ENCODE results near the gene LAMTOR5. TPM values are rescaled to one million over a fixed set of nuclear protein-coding genes. Genes with fewer than 3 reads are reported as not detected.

LAMTOR5 gene
- total and polyA plus RNA-seq, 2 of the 4 experiments (the other 2 are of a cell fraction) = 159 to 369 TPM

DNA sequence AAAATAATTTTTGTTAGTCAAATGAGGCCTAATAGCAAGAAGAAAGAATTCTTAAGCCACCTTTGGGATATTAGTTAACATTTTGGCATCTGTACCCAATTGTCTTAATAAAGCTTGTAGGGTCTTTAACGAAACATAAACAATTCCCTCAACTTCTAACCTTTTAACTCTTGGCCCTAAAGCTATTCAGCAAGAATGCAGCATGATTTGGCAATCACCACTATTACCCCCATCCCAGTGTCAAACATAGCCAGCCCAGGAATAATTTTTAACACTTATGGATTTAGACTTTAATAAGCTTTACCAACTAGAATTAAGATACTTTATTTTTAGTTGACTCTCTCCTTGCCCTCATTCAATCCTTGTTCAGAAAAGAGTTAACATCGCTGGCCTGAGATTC is 14.2 kb downstream of the LAMTOR5 start:
- peak overlapping the region; percentile 17; the same call in 1 of the 2 replicates for H3K4ac ChIP-seq (ENCODE audit: low read depth, low read length)
- no peak overlapping the region for H3K4me3 ChIP-seq (ENCODE audit: insufficient read depth, low read depth, low read length)
- WGBS, 2 experiments (ENCODE audit: extremely low coverage in 2 of 2, insufficient read length in 1 of 2) = no CpG with 5 or more reads among the region's 2 CpGs
- H3K23ac ChIP-seq (ENCODE audit: low read depth, low read length) = no peak overlapping the region
- H2BK120ac ChIP-seq (ENCODE audit: low read depth, low read length) = peak overlapping the region; percentile 50
- H3K27ac ChIP-seq (ENCODE audit: insufficient read depth, low read length) = peak overlapping the region; percentile 86
- H3K9ac ChIP-seq (ENCODE audit: low read depth, low read length) = no peak overlapping the region
- H3K9me1 ChIP-seq (ENCODE audit: insufficient read depth, low read length) = no peaks in the 10 kb centered on the region; the same call in none of the 2 replicates
- POLR2A ChIA-PET (ENCODE audit: unreplicated experiment) = interaction anchor here (0.5 kb wide), 2 partner anchors 9 to 11 kb away, joined by 3 to 6 read pairs; no protein-coding TSS in a partner anchor
- peak overlapping the region; percentile 87; the same call in 1 of the 2 replicates for H4K5ac ChIP-seq (ENCODE audit: low read depth, low read length)
- no peak overlapping the region; the same call in 1 of the 2 replicates for H3K14ac ChIP-seq (replicated peaks; ENCODE audit: low read depth, low read length)
- peak overlapping the region; percentile 19 to 20; a peak in 2 of 4 replicates for H4K8ac ChIP-seq (ENCODE audit: low read depth in 2 of 2, low read length in 2 of 2)
- peak overlapping the region; percentile 20; the same call in 1 of the 2 replicates for H4K91ac ChIP-seq (ENCODE audit: insufficient read depth, low read depth, low read length)
- dilution Hi-C loops (cut with HindIII; ENCODE audit: low sequenced_read_pairs, unreplicated experiment) = no loop called here
- TF ChIP-seq CEBPB (IDR thresholded peaks at IDR 0.05; ENCODE audit: low read depth, low read length) = peak; percentile 53
- TF ChIP-seq RFX5 (IDR thresholded peaks at IDR 0.05; ENCODE audit: low read depth, low read length) = no peak
- intact Hi-C loops (cut with micrococcal nuclease) = no loop called here
- H3K79me1 ChIP-seq (ENCODE audit: low read depth in 1 of 2, low read length in 2 of 2) = peaks cover 0 to 19% of the 10 kb centered on the region in 2 experiments; a peak in 3 of 4 replicates
- no peak overlapping the region for H2AK5ac ChIP-seq (ENCODE audit: low read depth, low read length)
- peak overlapping the region; percentile 9; the same call in 1 of the 2 replicates for H2BK20ac ChIP-seq (ENCODE audit: low read depth, low read length)
- in situ Hi-C loops (cut with MboI; ENCODE audit: low sequenced_read_pairs) = no loop called here
- ATAC-seq (ENCODE audit: low read depth) (no peak), DNase-seq (no peak)
- BruUV-seq (replicated peaks) = no TSS peak
- H4K20me1 ChIP-seq (ENCODE audit: insufficient read depth, low read length) = peaks cover 3% of the 10 kb centered on the region; the same call in 1 of the 2 replicates
- H3K36me3 ChIP-seq (ENCODE audit: control insufficient read depth, insufficient read depth, low read length) = peaks cover 2% of the 10 kb centered on the region; the same call in 1 of the 2 replicates
- peak overlapping the region; percentile 94 for H2BK5ac ChIP-seq (ENCODE audit: low read depth, low read length, poor library complexity, severe bottlenecking)
- no peaks in the 10 kb centered on the region for H3K9me3 ChIP-seq (ENCODE audit: control insufficient read depth, insufficient read depth, low read length)
- peaks cover 16% of the 10 kb centered on the region for H3K4me1 ChIP-seq (ENCODE audit: control insufficient read depth, insufficient read depth, low read length)
- H3K18ac ChIP-seq (ENCODE audit: low read depth, low read length) = peak overlapping the region; percentile 80; the same call in 1 of the 2 replicates
- peak overlapping the region; percentile 72; the same call in 1 of the 2 replicates for H3K4me2 ChIP-seq (ENCODE audit: low read depth, low read length)
- no peak overlapping the region for H2AK9ac ChIP-seq (replicated peaks; ENCODE audit: low read depth, low read length, poor library complexity)
- CTCF ChIA-PET = interaction anchor here (0.7 to 1.3 kb wide), 2 partner anchors 49 to 55 kb away, joined by 4 read pairs; no protein-coding TSS in a partner anchor
- no peak overlapping the region for H2BK15ac ChIP-seq (ENCODE audit: low read depth, low read length)
- H2AFZ ChIP-seq (replicated peaks; ENCODE audit: low read length, poor library complexity) = no peak overlapping the region
- peak overlapping the region; percentile 67; the same call in 1 of the 2 replicates for H3K56ac ChIP-seq (ENCODE audit: extremely low read depth, insufficient read depth, low read length)
- no peaks in the 10 kb centered on the region for H3K27me3 ChIP-seq (ENCODE audit: control insufficient read depth, insufficient read depth, low read length)
